Stimulated activated CD8-positive, alpha-beta memory T cell treated with anti-CD3 and anti-CD28 coated beads, Interleukin-12 subunit alpha, Interleukin-12 subunit beta, amount 100 ng/mL, for 1 hour (primary cell): ENCODE results near the gene TRIM54.
A peak's percentile ranks its signal among the peaks of the same experiment; 100 is the strongest.
"Not testable (repeated sequence)": the region's sequence is repeated elsewhere in the genome, so short reads cannot be mapped to it uniquely, and the experiment has no call there.

Source experiments
- DNase-seq: peaks from one replicate; pipeline ENCODE4 v3.0.0-alpha.2; 2020; ENCODE audit warnings: low read depth

The TRIM54 gene

GRCh38 chr2:27313882-27314645 lies 31.8 kb downstream of the TRIM54 start:
- no peak for DNase-seq

- DNase-seq, result no peak
Measured at GRCh38 chr2:27314709-27315108, 32.5 kb downstream of the TRIM54 start.

- no peak for DNase-seq
Measured at GRCh38 chr2:27315122-27315521, 32.9 kb downstream of the TRIM54 start.

GRCh38 chr2:27316655-27317412 lies 34.6 kb downstream of the TRIM54 start:
- DNase-seq, result no peak

- not testable (repeated sequence) for DNase-seq
Measured at GRCh38 chr2:27319839-27320238, 37.6 kb downstream of the TRIM54 start.

GRCh38 chr2:27320958-27321543 lies 38.8 kb downstream of the TRIM54 start:
- no peak for DNase-seq

- DNase-seq, result no peak
Measured at GRCh38 chr2:27322301-27322765, 40.1 kb downstream of the TRIM54 start.

GRCh38 chr2:27322766-27323595 lies 40.8 kb downstream of the TRIM54 start, which contains the start of gene MPV17:
Gene MPV17 (minus strand): TSS chr2:27323097. CDS start chr2:27322517, 580 bp downstream.
- DNase-seq, result peak; percentile 76

- no peak for DNase-seq
Measured at GRCh38 chr2:27323596-27324285, 41.5 kb downstream of the TRIM54 start.

- DNase-seq, result no peak
Measured at GRCh38 chr2:27324720-27325119, 42.5 kb downstream of the TRIM54 start.

- no peak for DNase-seq
Measured at GRCh38 chr2:27335311-27335710, 53.1 kb downstream of the TRIM54 start.

- DNase-seq, result no peak
Measured at GRCh38 chr2:27336173-27336572, 53.9 kb downstream of the TRIM54 start.

GRCh38 chr2:27347641-27348040 lies 65.4 kb downstream of the TRIM54 start:
- no peak for DNase-seq

GRCh38 chr2:27350106-27350693 lies 68.0 kb downstream of the TRIM54 start:
- no peak for DNase-seq

GRCh38 chr2:27351802-27352598 lies 69.8 kb downstream of the TRIM54 start:
- no peak for DNase-seq

GRCh38 chr2:27353386-27353761 lies 71.1 kb downstream of the TRIM54 start:
- DNase-seq, result not testable (repeated sequence)

- DNase-seq, result no peak
Measured at GRCh38 chr2:27353762-27354596, 71.8 kb downstream of the TRIM54 start.

- DNase-seq, result no peak
Measured at GRCh38 chr2:27354597-27354927, 72.3 kb downstream of the TRIM54 start.

GRCh38 chr2:27356056-27356381 lies 73.8 kb downstream of the TRIM54 start:
- no peak for DNase-seq
